Measurements from ENCODE around the gene FAM83G.

Gene FAM83G

GRCh38 chr17:18919963-18920362 is 84.6 kb downstream of the FAM83G start:
- Histone ChIP-seq H3K9me3 (ENCODE audit: severe bottlenecking) (no peaks in the 10 kb centered on the region), H3K4me3 (ENCODE audit: severe bottlenecking) (no peak overlapping the region), H3K4me1 (ENCODE audit: insufficient read depth, poor library complexity, severe bottlenecking) (peaks cover 21% of the 10 kb centered on the region), H3K36me3 (ENCODE audit: low read depth) (peaks cover 12% of the 10 kb centered on the region), H3K27ac (ENCODE audit: poor library complexity, severe bottlenecking) (no peak overlapping the region), H3K27me3 (ENCODE audit: insufficient read depth, poor library complexity, severe bottlenecking) (no peaks in the 10 kb centered on the region)
- DNase-seq (ENCODE audit: low spot score) = no peak
- TF ChIP-seq CTCF (IDR thresholded peaks at IDR 0.05; ENCODE audit: poor library complexity, severe bottlenecking) = no peak
- ATAC-seq (ENCODE audit: low read depth) = no peak
